ENCODE results near the gene GMIP.

The GMIP gene

GRCh38 chr19:19584356-19584755 is 59.1 kb downstream of the GMIP start:
- Histone ChIP-seq H3K9me2 (replicated peaks; ENCODE audit: control insufficient read depth, low read length) (no peaks in the 10 kb centered on the region), H3K27me3 (ENCODE audit: control insufficient read depth, low read length) (no peaks in the 10 kb centered on the region), H4K20me1 (ENCODE audit: control insufficient read depth, insufficient read depth, low read depth, low read length) (no peaks in the 10 kb centered on the region), H3K79me2 (ENCODE audit: control insufficient read depth, low read length) (no peaks in the 10 kb centered on the region), H3K36me3 (ENCODE audit: control insufficient read depth, low read length) (no peaks in the 10 kb centered on the region), H3F3A (ENCODE audit: control insufficient read depth, insufficient read depth) (no peaks in the 10 kb centered on the region), H3K4me2 (ENCODE audit: low read length) (no peak overlapping the region), H3K27ac (ENCODE audit: low read depth, low read length) (no peak overlapping the region), H3K4me3 (ENCODE audit: low read length) (no peak overlapping the region), H3K4me1 (ENCODE audit: control insufficient read depth, low read length) (no peaks in the 10 kb centered on the region), H3K9me3 (ENCODE audit: control insufficient read depth, insufficient read depth, low read length) (no peaks in the 10 kb centered on the region)
- no peak for TF ChIP-seq CTCF (IDR thresholded peaks at IDR 0.05; ENCODE audit: low read depth, low read length, poor library complexity, severe bottlenecking)
- TF ChIP-seq EZH2phosphoT487 (IDR thresholded peaks at IDR 0.05; ENCODE audit: borderline replicate concordance, low read length): no peak

GRCh38 chr19:19582471-19582870 is 61.0 kb downstream of the GMIP start:
- H3F3A ChIP-seq (ENCODE audit: control insufficient read depth, insufficient read depth): no peaks in the 10 kb centered on the region
- H3K4me3 ChIP-seq (ENCODE audit: low read length): no peak overlapping the region
- TF ChIP-seq CTCF (IDR thresholded peaks at IDR 0.05; ENCODE audit: low read depth, low read length, poor library complexity, severe bottlenecking): no peak
- no peak for TF ChIP-seq EZH2phosphoT487 (IDR thresholded peaks at IDR 0.05; ENCODE audit: borderline replicate concordance, low read length)
- H3K9me2 ChIP-seq (replicated peaks; ENCODE audit: control insufficient read depth, low read length): no peaks in the 10 kb centered on the region
- H3K4me2 ChIP-seq (ENCODE audit: low read length): no peak overlapping the region
- no peak overlapping the region for H3K27ac ChIP-seq (ENCODE audit: low read depth, low read length)
- H3K4me1 ChIP-seq (ENCODE audit: control insufficient read depth, low read length): no peaks in the 10 kb centered on the region
- no peaks in the 10 kb centered on the region for H3K36me3 ChIP-seq (ENCODE audit: control insufficient read depth, low read length)
- H3K27me3 ChIP-seq (ENCODE audit: control insufficient read depth, low read length): no peaks in the 10 kb centered on the region
- H3K9me3 ChIP-seq (ENCODE audit: control insufficient read depth, insufficient read depth, low read length): no peaks in the 10 kb centered on the region
- no peaks in the 10 kb centered on the region for H4K20me1 ChIP-seq (ENCODE audit: control insufficient read depth, insufficient read depth, low read depth, low read length)
- H3K79me2 ChIP-seq (ENCODE audit: control insufficient read depth, low read length): no peaks in the 10 kb centered on the region

- no peaks in the 10 kb centered on the region for H3K4me1 ChIP-seq (ENCODE audit: control insufficient read depth, low read length)
- H4K20me1 ChIP-seq (ENCODE audit: control insufficient read depth, insufficient read depth, low read depth, low read length): no peaks in the 10 kb centered on the region
- no peak overlapping the region for H3K4me3 ChIP-seq (ENCODE audit: low read length)
- no peak overlapping the region for H3K27ac ChIP-seq (ENCODE audit: low read depth, low read length)
- H3K4me2 ChIP-seq (ENCODE audit: low read length): no peak overlapping the region
- TF ChIP-seq EZH2phosphoT487 (IDR thresholded peaks at IDR 0.05; ENCODE audit: borderline replicate concordance, low read length): no peak
- no peak for TF ChIP-seq CTCF (IDR thresholded peaks at IDR 0.05; ENCODE audit: low read depth, low read length, poor library complexity, severe bottlenecking)
- H3F3A ChIP-seq (ENCODE audit: control insufficient read depth, insufficient read depth): no peaks in the 10 kb centered on the region
- no peaks in the 10 kb centered on the region for H3K9me3 ChIP-seq (ENCODE audit: control insufficient read depth, insufficient read depth, low read length)
- H3K9me2 ChIP-seq (replicated peaks; ENCODE audit: control insufficient read depth, low read length): no peaks in the 10 kb centered on the region
- H3K27me3 ChIP-seq (ENCODE audit: control insufficient read depth, low read length): no peaks in the 10 kb centered on the region
- H3K79me2 ChIP-seq (ENCODE audit: control insufficient read depth, low read length): no peaks in the 10 kb centered on the region
- no peaks in the 10 kb centered on the region for H3K36me3 ChIP-seq (ENCODE audit: control insufficient read depth, low read length)
These were observed 62.1 kb downstream of the GMIP start for GRCh38 chr19:19581391-19581790.

GRCh38 chr19:19580418-19580817 is 63.0 kb downstream of the GMIP start:
- no peaks in the 10 kb centered on the region for H3K79me2 ChIP-seq (ENCODE audit: control insufficient read depth, low read length)
- H3K27ac ChIP-seq (ENCODE audit: low read depth, low read length): no peak overlapping the region
- TF ChIP-seq CTCF (IDR thresholded peaks at IDR 0.05; ENCODE audit: low read depth, low read length, poor library complexity, severe bottlenecking): no peak
- TF ChIP-seq EZH2phosphoT487 (IDR thresholded peaks at IDR 0.05; ENCODE audit: borderline replicate concordance, low read length): no peak
- H3K4me2 ChIP-seq (ENCODE audit: low read length): no peak overlapping the region
- no peaks in the 10 kb centered on the region for H3K4me1 ChIP-seq (ENCODE audit: control insufficient read depth, low read length)
- H3K27me3 ChIP-seq (ENCODE audit: control insufficient read depth, low read length): no peaks in the 10 kb centered on the region
- H4K20me1 ChIP-seq (ENCODE audit: control insufficient read depth, insufficient read depth, low read depth, low read length): no peaks in the 10 kb centered on the region
- no peaks in the 10 kb centered on the region for H3K9me3 ChIP-seq (ENCODE audit: control insufficient read depth, insufficient read depth, low read length)
- no peak overlapping the region for H3K4me3 ChIP-seq (ENCODE audit: low read length)
- H3K9me2 ChIP-seq (replicated peaks; ENCODE audit: control insufficient read depth, low read length): no peaks in the 10 kb centered on the region
- no peaks in the 10 kb centered on the region for H3K36me3 ChIP-seq (ENCODE audit: control insufficient read depth, low read length)
- H3F3A ChIP-seq (ENCODE audit: control insufficient read depth, insufficient read depth): no peaks in the 10 kb centered on the region
